Calu3 (cell line): Measurements from ENCODE around the gene LRP6. TPM values are rescaled to one million over a fixed set of nuclear protein-coding genes. Genes with fewer than 3 reads are reported as not detected.

ENCODE experiments used
- BruUV-seq: library from RNA; stranded (reverse); fragments of 400-500 nt; replicated peaks from 2 replicates; lab custom pipeline; 2021; lab: Mats Ljungman, UMichigan
- CTCF ChIA-PET: fragments of 300-600 bp; sonication (Branson Sonifier 250); formaldehyde crosslinking; loops from one replicate; lab custom pipeline; 2022; ENCODE audit warnings: antibody characterized with exemption; lab: Charles Lee
- DNase-seq: peaks from one replicate; pipeline ENCODE4 v3.0.0; 2022
- H3K27ac Mint-ChIP-seq: one replicate; pipeline ENCODE4 v1.8.0; 2022; ENCODE audit warnings: mixed read lengths; ENCODE audit not compliant: unreplicated experiment
- H3K27me3 Mint-ChIP-seq: one replicate; pipeline ENCODE4 v1.8.0; 2022; ENCODE audit warnings: mixed read lengths; ENCODE audit not compliant: unreplicated experiment
- H3K36me3 Mint-ChIP-seq: one replicate; pipeline ENCODE4 v1.8.0; 2022; ENCODE audit warnings: mild to moderate bottlenecking, moderate library complexity, mixed read lengths; ENCODE audit not compliant: insufficient read depth, unreplicated experiment
- H3K4me1 Mint-ChIP-seq: one replicate; pipeline ENCODE4 v1.8.0; 2022; ENCODE audit warnings: mild to moderate bottlenecking, low read depth, mixed read lengths; ENCODE audit not compliant: unreplicated experiment
- H3K4me3 Mint-ChIP-seq: one replicate; pipeline ENCODE4 v1.8.0; 2022; ENCODE audit warnings: mild to moderate bottlenecking, low read depth, moderate library complexity, mixed read lengths; ENCODE audit not compliant: unreplicated experiment
- H3K9me3 Mint-ChIP-seq: one replicate; pipeline ENCODE4 v1.8.0; 2022; ENCODE audit warnings: low read depth, mixed read lengths; ENCODE audit not compliant: unreplicated experiment
- CTCF ChIP-seq: fragments of 200-600 bp; IDR thresholded peaks from one replicate; pipeline ENCODE4 v1.8.0; 2022; ENCODE audit warnings: antibody characterized with exemption; ENCODE audit not compliant: unreplicated experiment
- intact Hi-C: fragments of 100-400 bp; cut with micrococcal nuclease; formaldehyde crosslinking; loops from one replicate; pipeline ENCODE4 v1.10.0; 2022; ENCODE audit not compliant: unreplicated experiment
- total RNA-seq: library from RNA; stranded (reverse); gene quantifications from 2 replicates; pipeline ENCODE4 v1.2.3, GENCODE V29; 2022

The LRP6 gene
- total RNA-seq, 1 experiment from 2014 or later = 74.8 TPM

GRCh38 chr12:12240662-12241340, 26.0 kb downstream of the LRP6 start:
- DNase-seq = no peak
- CTCF ChIA-PET = interaction anchor here (0.5 to 1.4 kb wide), 5 partner anchors 11 to 957 kb away, joined by 3 to 5 read pairs (median 4); partner anchors contain the start of gene LRP6

GRCh38 chr12:12239127-12239526, 27.7 kb downstream of the LRP6 start:
- Mint-ChIP-seq H3K36me3 (peaks cover 18% of the 10 kb centered on the region), H3K27ac (no peak overlapping the region), H3K4me1 (peaks cover 44% of the 10 kb centered on the region), H3K9me3 (peaks cover 2% of the 10 kb centered on the region), H3K4me3 (no peak overlapping the region), H3K27me3 (no peaks in the 10 kb centered on the region)
- CTCF ChIA-PET = interaction anchor here (1.1 to 1.4 kb wide), 4 partner anchors 8 to 80 kb away, joined by 3 to 4 read pairs (median 3); no protein-coding TSS in a partner anchor
- intact Hi-C loops = no loop called here
- no peak for DNase-seq
- BruUV-seq = no TSS peak
- TF ChIP-seq CTCF = no peak

More at GRCh38 chr12:12240662-12241340, 26.0 kb downstream of the LRP6 start:
- no TSS peak for BruUV-seq
- no peak for TF ChIP-seq CTCF
- peak overlapping the region; percentile 61 for H3K27ac Mint-ChIP-seq
- peaks cover 44% of the 10 kb centered on the region for H3K4me1 Mint-ChIP-seq
- H3K27me3 Mint-ChIP-seq = no peaks in the 10 kb centered on the region
- intact Hi-C loops = no loop called here
- peak overlapping the region; percentile 18 for H3K4me3 Mint-ChIP-seq
- peaks cover 2% of the 10 kb centered on the region for H3K9me3 Mint-ChIP-seq
- peaks cover 20% of the 10 kb centered on the region for H3K36me3 Mint-ChIP-seq

GRCh38 chr12:12238605-12239004, 28.2 kb downstream of the LRP6 start:
- H3K27me3 Mint-ChIP-seq = no peaks in the 10 kb centered on the region
- peaks cover 16% of the 10 kb centered on the region for H3K36me3 Mint-ChIP-seq
- TF ChIP-seq CTCF = no peak
- CTCF ChIA-PET = interaction anchor here (1.1 to 1.4 kb wide), 4 partner anchors 9 to 81 kb away, joined by 3 to 4 read pairs (median 3); no protein-coding TSS in a partner anchor
- no peak overlapping the region for H3K4me3 Mint-ChIP-seq
- no TSS peak for BruUV-seq
- H3K9me3 Mint-ChIP-seq = no peaks in the 10 kb centered on the region
- no peak for DNase-seq
- H3K4me1 Mint-ChIP-seq = peaks cover 44% of the 10 kb centered on the region
- intact Hi-C loops = no loop called here
- H3K27ac Mint-ChIP-seq = no peak overlapping the region

- intact Hi-C loops = no loop called here
- Mint-ChIP-seq H3K4me1 (peaks cover 42% of the 10 kb centered on the region), H3K36me3 (peaks cover 12% of the 10 kb centered on the region), H3K27ac (no peak overlapping the region), H3K4me3 (no peak overlapping the region), H3K27me3 (no peaks in the 10 kb centered on the region), H3K9me3 (no peaks in the 10 kb centered on the region)
- no peak for TF ChIP-seq CTCF
- DNase-seq = no peak
- BruUV-seq = no TSS peak
- CTCF ChIA-PET = interaction anchor here (0.6 kb wide), 1 partner anchor 106 kb away, joined by 3 read pairs; no protein-coding TSS in a partner anchor
Observed at GRCh38 chr12:12236896-12237295, 29.9 kb downstream of the LRP6 start.
